Small intestine (tissue), 16 donors: Measurements from ENCODE around the gene ALPK1. TPM values are rescaled to one million over a fixed set of nuclear protein-coding genes. Genes with fewer than 3 reads are reported as not detected.

Experiments
- DNase-seq, 2 donors: peaks; one replicate each; pipeline versions ENCODE4 v3.0.0 to v3.0.0-alpha.2; 2013
- FAIRE-seq: peaks from 2 replicates; lab custom pipeline; 2012; peaks lifted over from hg19 to GRCh38; lab: Jason Lieb, UNC
- H3K27ac ChIP-seq, 3 donors: one replicate each; pipeline ENCODE4 v1.5.1; 2013; ENCODE audit warnings: low read length in 2 of 3, mild to moderate bottlenecking in 2 of 3, control low read depth in 1 of 3, inconsistent platforms in 1 of 3, low read depth in 1 of 3, moderate library complexity in 1 of 3
- H3K27me3 ChIP-seq, 3 donors: one replicate each; pipeline ENCODE4 v1.6.1; 2013; ENCODE audit warnings: low read length in 3 of 3, inconsistent platforms in 1 of 3; ENCODE audit not compliant: control insufficient read depth in 3 of 3, insufficient read depth in 3 of 3
- H3K36me3 ChIP-seq, 3 donors: one replicate each; pipeline ENCODE4 v1.6.1; 2013; ENCODE audit warnings: low read length in 3 of 3, inconsistent platforms in 1 of 3, low read depth in 1 of 3, mild to moderate bottlenecking in 1 of 3, moderate library complexity in 1 of 3; ENCODE audit not compliant: control insufficient read depth in 3 of 3, insufficient read depth in 2 of 3
- H3K4me1 ChIP-seq, 3 donors: one replicate each; pipeline ENCODE4 v1.6.1; 2013; ENCODE audit warnings: low read length in 2 of 3, inconsistent platforms in 1 of 3, low read depth in 1 of 3, mild to moderate bottlenecking in 1 of 3, moderate library complexity in 1 of 3; ENCODE audit not compliant: control insufficient read depth in 3 of 3, insufficient read depth in 2 of 3
- H3K4me3 ChIP-seq, 3 donors: one replicate each; pipeline ENCODE4 v1.5.1; 2013; ENCODE audit warnings: low read length in 3 of 3, control low read depth in 1 of 3, inconsistent platforms in 1 of 3, low read depth in 1 of 3, mild to moderate bottlenecking in 1 of 3, moderate library complexity in 1 of 3
- H3K9me3 ChIP-seq, 2 donors: one replicate each; pipeline ENCODE4 v1.6.1; 2013; ENCODE audit warnings: low read depth in 1 of 2, low read length in 1 of 2; ENCODE audit not compliant: control insufficient read depth in 2 of 2, insufficient read depth in 1 of 2
- WGBS, 3 donors: extraction: QIAGEN DNeasy Blood & Tissue Kit; methylation state at CpG; one replicate each; pipeline ENCODE4 v1.1.7; 2013; 5-methylcytosine and 5-hydroxymethylcytosine counted together
- long read RNA-seq, 10 donors: transcript quantifications; one replicate each; lab custom pipeline, GENCODE V29; 2026
- polyA plus RNA-seq, 4 donors: library from polyadenylated mRNA; stranded (reverse) in 3 of 4; unstranded in 1 of 4; fragments of 200-250 nt in 3 of 4; fragments of 120-200 nt in 1 of 4; gene quantifications; one replicate each; pipeline versions ENCODE4 v1.2.1 to v1.2.3, GENCODE V29; 2013
- donor health status: healthy with polysubstance abuse.
- donor health status: control.
- donor health status: control.
- donor health status: Bipolar disorder and iron deficiency.
- donor health status: healthy.

Gene ALPK1
- polyA plus RNA-seq = 10 to 100 TPM in 1 of 4 donors, 1 to 10 TPM in 3; 4.3 to 26.9 (median 6.1) TPM
- long read RNA-seq, donor 1, partial matches to known transcripts = 6 of 6 reads
- long read RNA-seq, donor 1, other reads (novel, unspliced or antisense) = 0 of 6 reads
- long read RNA-seq, donor 2, partial matches to known transcripts = 0 of 1 reads
- long read RNA-seq, donor 2, other reads (novel, unspliced or antisense) = 0 of 1 reads
- long read RNA-seq, donor 3, partial matches to known transcripts = 16 of 16 reads
- long read RNA-seq, donor 3, other reads (novel, unspliced or antisense) = 0 of 16 reads
- long read RNA-seq, donor 4 = 0 reads
- long read RNA-seq, donor 5 = 0 reads
- long read RNA-seq, donor 6, partial matches to known transcripts = 0 of 1 reads
- long read RNA-seq, donor 6, other reads (novel, unspliced or antisense) = 0 of 1 reads
- long read RNA-seq, donor 7 = 0 reads
- long read RNA-seq, donor 8 = 0 reads
- long read RNA-seq, donor 9, partial matches to known transcripts = 0 of 1 reads
- long read RNA-seq, donor 9, other reads (novel, unspliced or antisense) = 0 of 1 reads
- long read RNA-seq, donor 10, partial matches to known transcripts = 7 of 8 reads
- long read RNA-seq, donor 10, other reads (novel, unspliced or antisense) = 0 of 8 reads

GRCh38 chr4:112296949-112297880 is at the start of gene ALPK1:
ALPK1 (plus strand) TSS chr4:112297369.
- H3K4me3 ChIP-seq = peak within 1 kb of the TSS; percentile 32 to 45 (median 44)
- 0 to 2% (median 1%) methylated on average over 4 of the region's 4 CpGs for WGBS, 3 donors
- DNase-seq (peak; percentile 88 to 89), FAIRE-seq (peak; percentile 93)
- H3K36me3 ChIP-seq = no peaks in the 10 kb centered on the region
- peak within 1 kb of the TSS; percentile 41 to 89 (median 58) for H3K27ac ChIP-seq
- no peaks in the 10 kb centered on the region for H3K9me3 ChIP-seq
- H3K27me3 ChIP-seq = no peaks in the 10 kb centered on the region
- peaks cover 0 to 16% (median 4%) of the 10 kb centered on the region in 3 donors for H3K4me1 ChIP-seq

GRCh38 chr4:112251019-112251643 is 46.0 kb upstream of the ALPK1 start:
- FAIRE-seq (no peak), DNase-seq (no peak)
- Histone ChIP-seq H3K36me3 (peaks cover 0 to 4% (median 0%) of the 10 kb centered on the region in 3 donors), H3K9me3 (no peaks in the 10 kb centered on the region), H3K4me3 (no peak overlapping the region), H3K27me3 (no peaks in the 10 kb centered on the region), H3K4me1 (no peaks in the 10 kb centered on the region), H3K27ac (no peak overlapping the region)
- WGBS, 3 donors = 92 to 96% (median 95%) methylated on average over 3 of the region's 3 CpGs

GRCh38 chr4:112252234-112252633 is 44.9 kb upstream of the ALPK1 start:
- no peak for FAIRE-seq
- Histone ChIP-seq H3K4me1 (no peaks in the 10 kb centered on the region), H3K9me3 (no peaks in the 10 kb centered on the region), H3K27me3 (no peaks in the 10 kb centered on the region), H3K27ac (no peak overlapping the region), H3K36me3 (peaks cover 0 to 4% (median 2%) of the 10 kb centered on the region in 3 donors), H3K4me3 (no peak overlapping the region)
- no peak for DNase-seq
- 93 to 97% (median 94%) methylated on average over 1 of the region's 1 CpG for WGBS, 3 donors

DNA sequence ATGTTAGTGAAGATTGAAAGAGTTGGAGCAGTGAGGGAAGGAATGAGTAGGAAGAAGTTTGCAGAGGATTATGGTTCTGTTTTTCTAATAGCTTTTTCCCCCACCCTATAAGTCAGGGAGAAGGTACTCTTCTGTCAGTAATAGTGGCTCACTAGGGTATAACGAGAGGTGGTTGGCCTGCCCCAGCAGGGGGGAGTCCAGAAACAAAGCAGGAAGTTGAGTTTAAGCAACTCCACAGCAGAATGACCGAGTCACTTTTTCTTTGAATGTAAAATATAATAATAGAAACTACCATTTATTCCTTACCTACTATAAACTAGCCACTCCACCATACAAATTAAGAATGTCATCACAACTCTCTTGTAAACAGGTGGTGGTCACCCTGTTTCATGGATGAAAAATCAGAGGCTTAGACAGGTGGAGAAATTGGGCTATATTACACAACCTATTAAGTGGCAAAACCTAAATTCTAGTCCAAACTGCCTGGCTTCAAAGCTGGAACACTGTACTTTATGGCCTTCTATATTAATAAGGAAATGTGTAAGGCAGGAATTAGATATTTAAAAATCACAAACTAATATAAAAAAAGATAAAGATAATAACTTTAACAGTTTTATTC is 43.7 kb upstream of the ALPK1 start:
- H3K9me3 ChIP-seq = no peaks in the 10 kb centered on the region

DNA sequence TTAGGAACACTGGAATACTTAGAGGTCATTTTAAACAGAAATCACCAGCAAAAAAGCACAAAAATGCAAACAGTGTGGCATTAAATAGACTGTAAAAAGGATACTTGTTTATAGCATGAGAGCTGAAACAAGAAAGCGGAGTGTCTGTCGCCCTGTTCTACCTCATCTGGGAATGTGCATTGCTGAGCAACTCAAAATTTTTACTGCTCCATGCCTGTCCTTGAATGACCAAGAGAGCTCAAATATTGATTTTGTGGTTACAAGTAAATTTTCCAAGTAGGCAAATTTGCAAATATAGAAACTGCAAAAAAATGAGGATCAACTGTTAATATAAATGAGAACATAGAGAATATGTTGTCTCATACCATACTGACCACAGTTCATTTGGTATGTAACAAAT is 40.1 kb upstream of the ALPK1 start:
- H3K36me3 ChIP-seq = peaks cover 0 to 14% (median 2%) of the 10 kb centered on the region in 3 donors
- no peaks in the 10 kb centered on the region for H3K4me1 ChIP-seq
- no peak for DNase-seq
- FAIRE-seq = no peak
- H3K9me3 ChIP-seq = no peaks in the 10 kb centered on the region
- 86 to 98% (median 96%) methylated on average over 2 of the region's 2 CpGs for WGBS, 3 donors
- H3K27me3 ChIP-seq = no peaks in the 10 kb centered on the region
- no peak overlapping the region for H3K4me3 ChIP-seq
- no peak overlapping the region for H3K27ac ChIP-seq

More for the DNA sequence above, 43.7 kb upstream of the ALPK1 start:
- no peak overlapping the region for H3K4me3 ChIP-seq
- peak; percentile 64 for FAIRE-seq
- no peaks in the 10 kb centered on the region for H3K27me3 ChIP-seq
- H3K36me3 ChIP-seq = peaks cover 0 to 4% (median 2%) of the 10 kb centered on the region in 3 donors
- no peaks in the 10 kb centered on the region for H3K4me1 ChIP-seq
- no peak for DNase-seq
- 35 to 85% (median 82%) methylated on average over 2 of the region's 2 CpGs for WGBS, 3 donors
- H3K27ac ChIP-seq = no peak overlapping the region

- peak; percentile 67 for FAIRE-seq
- Histone ChIP-seq H3K9me3 (no peaks in the 10 kb centered on the region), H3K36me3 (peaks cover 0 to 7% (median 6%) of the 10 kb centered on the region in 3 donors), H3K27me3 (no peaks in the 10 kb centered on the region), H3K4me1 (no peaks in the 10 kb centered on the region), H3K27ac (no peak overlapping the region), H3K4me3 (no peak overlapping the region)
- WGBS, 3 donors = 67 to 83% (median 77%) methylated on average over 2 of the region's 2 CpGs
- DNase-seq = no peak
Observed at GRCh38 chr4:112266823-112267222, 30.3 kb upstream of the ALPK1 start.

GRCh38 chr4:112270051-112270450 is 27.1 kb upstream of the ALPK1 start:
- no peaks in the 10 kb centered on the region for H3K9me3 ChIP-seq
- no peak overlapping the region for H3K4me3 ChIP-seq
- H3K27me3 ChIP-seq = no peaks in the 10 kb centered on the region
- no peak for DNase-seq
- FAIRE-seq = peak; percentile 19
- H3K36me3 ChIP-seq = peaks cover 2 to 4% (median 4%) of the 10 kb centered on the region in 3 donors
- H3K27ac ChIP-seq = no peak overlapping the region
- H3K4me1 ChIP-seq = no peaks in the 10 kb centered on the region
- WGBS, 3 donors = 79 to 91% (median 87%) methylated on average over 1 of the region's 1 CpG
